Gastrocnemius medialis (tissue), 4 donors: Measurements from ENCODE around the gene PF4V1.

Experiments used
- POLR2A ChIP-seq, 2 donors: fragments of 450-650 bp; IDR thresholded peaks; one replicate each; pipeline ENCODE4 v1.6.1; 2017; ENCODE audit warnings: antibody characterized with exemption in 2 of 2, mild to moderate bottlenecking in 2 of 2, moderate library complexity in 2 of 2
- TF ChIP-seq, protein P1 (sequence below), 5 experiments: fragments of 450-650 bp in 3 of 5; fragments of 200-600 bp in 2 of 5; sonication (generic) in 2 of 5; IDR thresholded peaks in 4 of 5; conservative IDR thresholded peaks in 1 of 5; 1 replicate in 4 of 5; 2 replicates in 1 of 5; pipeline ENCODE4 v1.5.1; 2016 to 2019; ENCODE audit warnings: antibody characterized with exemption in 5 of 5, mild to moderate bottlenecking in 3 of 5, moderate library complexity in 3 of 5

DNA sequence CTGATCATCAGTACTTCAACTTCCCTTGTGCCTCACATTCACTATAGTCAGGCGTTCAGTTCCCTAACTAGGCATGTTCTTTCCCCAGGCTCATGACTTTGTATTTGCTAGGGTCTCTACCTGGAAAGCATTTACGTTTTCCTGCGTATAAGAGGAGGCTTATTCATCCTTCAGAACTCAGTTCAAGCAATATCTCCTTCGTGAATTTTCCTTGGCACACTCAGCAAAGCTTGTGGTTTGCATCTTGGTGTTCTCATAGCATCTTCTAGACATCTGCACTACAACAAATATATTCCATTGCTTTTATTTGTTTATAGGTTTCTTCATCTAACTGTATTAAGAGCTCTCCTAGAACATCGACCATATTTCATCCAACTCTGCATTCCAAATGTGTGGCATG lies 14.0 kb upstream of the PF4V1 start:
- TF ChIP-seq, protein P1, sequence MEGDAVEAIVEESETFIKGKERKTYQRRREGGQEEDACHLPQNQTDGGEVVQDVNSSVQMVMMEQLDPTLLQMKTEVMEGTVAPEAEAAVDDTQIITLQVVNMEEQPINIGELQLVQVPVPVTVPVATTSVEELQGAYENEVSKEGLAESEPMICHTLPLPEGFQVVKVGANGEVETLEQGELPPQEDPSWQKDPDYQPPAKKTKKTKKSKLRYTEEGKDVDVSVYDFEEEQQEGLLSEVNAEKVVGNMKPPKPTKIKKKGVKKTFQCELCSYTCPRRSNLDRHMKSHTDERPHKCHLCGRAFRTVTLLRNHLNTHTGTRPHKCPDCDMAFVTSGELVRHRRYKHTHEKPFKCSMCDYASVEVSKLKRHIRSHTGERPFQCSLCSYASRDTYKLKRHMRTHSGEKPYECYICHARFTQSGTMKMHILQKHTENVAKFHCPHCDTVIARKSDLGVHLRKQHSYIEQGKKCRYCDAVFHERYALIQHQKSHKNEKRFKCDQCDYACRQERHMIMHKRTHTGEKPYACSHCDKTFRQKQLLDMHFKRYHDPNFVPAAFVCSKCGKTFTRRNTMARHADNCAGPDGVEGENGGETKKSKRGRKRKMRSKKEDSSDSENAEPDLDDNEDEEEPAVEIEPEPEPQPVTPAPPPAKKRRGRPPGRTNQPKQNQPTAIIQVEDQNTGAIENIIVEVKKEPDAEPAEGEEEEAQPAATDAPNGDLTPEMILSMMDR (IDR thresholded peaks at IDR 0.05 in 4 of 5, conservative IDR thresholded peaks at IDR 0.05 in 1 of 5) = no peak
- TF ChIP-seq POLR2A (IDR thresholded peaks at IDR 0.05) = no peak
